H1 (cell line): ENCODE data around the gene SSUH2. TPM values are rescaled to one million over a fixed set of nuclear protein-coding genes. Genes with fewer than 3 reads are reported as not detected.

Experiments used
- CTCF ChIA-PET: fragments of 300-600 bp; sonication (Branson Sonifier 250); formaldehyde crosslinking; loops from one replicate; lab custom pipeline; 2021; ENCODE audit not compliant: partially characterized antibody; lab: Charles Lee
- POLR2A ChIA-PET: fragments of 300-600 bp; sonication (Branson Sonifier 250); formaldehyde crosslinking; loops from one replicate; lab custom pipeline; 2021; ENCODE audit warnings: inconsistent platforms; ENCODE audit not compliant: partially characterized antibody; lab: Charles Lee
- DNase-seq, 2 experiments: peaks; one replicate each; pipeline versions ENCODE4 v3.0.0 to v3.0.0-alpha.2; 2010 to 2022; ENCODE audit warnings: low spot score in 2 of 2, low read depth in 1 of 2, mixed read lengths in 1 of 2
- FAIRE-seq: peaks from 2 replicates; lab custom pipeline; 2011; peaks lifted over from hg19 to GRCh38; lab: Jason Lieb, UNC
- H2AFZ ChIP-seq: 2 replicates; pipeline ENCODE4 v1.8.1; 2012; ENCODE audit warnings: low read length, inconsistent platforms
- H2AK5ac ChIP-seq: 2 replicates; pipeline ENCODE4 v1.6.1; 2013; ENCODE audit warnings: low read depth, low read length
- H2BK120ac ChIP-seq: replicated peaks from 2 replicates; pipeline ENCODE3; 2013; ENCODE audit warnings: low read depth, low read length, inconsistent platforms
- H2BK12ac ChIP-seq: 2 replicates; pipeline ENCODE4 v1.6.1; 2013; ENCODE audit warnings: low read depth, low read length
- H2BK15ac ChIP-seq: 2 replicates; pipeline ENCODE4 v1.6.1; 2013; ENCODE audit warnings: low read length
- H2BK20ac ChIP-seq: 2 replicates; pipeline ENCODE4 v1.6.1; 2013; ENCODE audit warnings: low read length
- H2BK5ac ChIP-seq: 2 replicates; pipeline ENCODE4 v1.6.1; 2013; ENCODE audit warnings: low read depth, low read length
- H3K14ac ChIP-seq: 2 replicates; pipeline ENCODE4 v1.6.1; 2013; ENCODE audit warnings: inconsistent platforms; ENCODE audit not compliant: insufficient read length
- H3K18ac ChIP-seq: 2 replicates; pipeline ENCODE4 v1.6.1; 2013; ENCODE audit warnings: low read length; ENCODE audit errors: extremely low read depth
- H3K23ac ChIP-seq: 2 replicates; pipeline ENCODE4 v1.6.1; 2013; ENCODE audit warnings: inconsistent platforms; ENCODE audit not compliant: insufficient read length
- H3K23me2 ChIP-seq: 2 replicates; pipeline ENCODE4 v1.6.1; 2013; ENCODE audit warnings: low read depth, low read length
- H3K27ac ChIP-seq: 2 replicates; pipeline ENCODE4 v1.6.1; 2011; ENCODE audit warnings: low read depth, low read length, inconsistent platforms
- H3K27me3 ChIP-seq, 4 experiments: replicated peaks in 1 of 4; 1 replicate in 1 of 4; 2 replicates in 3 of 4; pipeline versions ENCODE4 v1.6.1 to v1.8.1; 2011 to 2013; ENCODE audit warnings: low read length in 3 of 4, mild to moderate bottlenecking in 3 of 4, inconsistent platforms in 2 of 4, mixed read lengths in 2 of 4, moderate library complexity in 1 of 4; ENCODE audit not compliant: control insufficient read depth in 3 of 4, insufficient read depth in 3 of 4; ENCODE audit errors: extremely low read depth in 1 of 4
- H3K36me3 ChIP-seq, 4 experiments: 2 replicates each; pipeline versions ENCODE4 v1.6.1 to v1.8.1; 2011 to 2013; ENCODE audit warnings: mild to moderate bottlenecking in 4 of 4, low read length in 3 of 4, moderate library complexity in 2 of 4, control low read depth in 1 of 4, inconsistent platforms in 1 of 4; ENCODE audit not compliant: insufficient read depth in 4 of 4, control insufficient read depth in 2 of 4
- H3K4ac ChIP-seq: replicated peaks from 2 replicates; pipeline ENCODE3; 2013; ENCODE audit warnings: low read length, low read depth, mixed read lengths, inconsistent platforms; ENCODE audit not compliant: insufficient read length
- H3K4me1 ChIP-seq, 4 experiments: replicated peaks in 1 of 4; 1 replicate in 1 of 4; 2 replicates in 3 of 4; pipeline versions ENCODE4 v1.6.1 to v1.8.1; 2011 to 2013; ENCODE audit warnings: low read length in 3 of 4, inconsistent platforms in 2 of 4, mixed read lengths in 1 of 4; ENCODE audit not compliant: insufficient read depth in 4 of 4, control insufficient read depth in 3 of 4
- H3K4me2 ChIP-seq, 2 experiments: 2 replicates each; pipeline versions ENCODE4 v1.6.1 to v1.8.1; 2011 to 2013; ENCODE audit warnings: low read depth in 2 of 2, low read length in 2 of 2, control low read depth in 1 of 2, inconsistent platforms in 1 of 2, mild to moderate bottlenecking in 1 of 2; ENCODE audit not compliant: insufficient read depth in 1 of 2
- H3K4me3 ChIP-seq, 4 experiments: fragments of 200-600, 300-600 bp in 1 of 4; sonication (generic), shearing (Covaris generic), sonication (Bioruptor Twin) in 1 of 4; 2 replicates each; pipeline versions ENCODE4 v1.5.1 to v1.8.1; 2011 to 2016; ENCODE audit warnings: low read length in 4 of 4, low read depth in 3 of 4, control low read depth in 2 of 4, inconsistent platforms in 2 of 4, mild to moderate bottlenecking in 2 of 4, mixed read lengths in 1 of 4, moderate library complexity in 1 of 4; ENCODE audit not compliant: insufficient read depth in 2 of 4; ENCODE audit errors: extremely low read depth in 1 of 4
- H3K56ac ChIP-seq: replicated peaks from 2 replicates; pipeline ENCODE3; 2013; ENCODE audit warnings: low read depth, mild to moderate bottlenecking, mixed read lengths, low read length, inconsistent platforms; ENCODE audit not compliant: insufficient read length
- H3K79me1 ChIP-seq: 2 replicates; pipeline ENCODE4 v1.6.1; 2013; ENCODE audit warnings: low read depth, low read length, control low read depth
- H3K79me2 ChIP-seq, 2 experiments: 2 replicates each; pipeline versions ENCODE4 v1.6.1 to v1.8.1; 2012 to 2013; ENCODE audit warnings: low read length in 2 of 2, mild to moderate bottlenecking in 2 of 2, inconsistent platforms in 1 of 2; ENCODE audit not compliant: insufficient read depth in 2 of 2, control insufficient read depth in 1 of 2
- H3K9ac ChIP-seq, 4 experiments: replicated peaks in 1 of 4; 1 replicate in 1 of 4; 2 replicates in 3 of 4; pipeline versions ENCODE4 v1.6.1 to v1.8.1; 2011 to 2013; ENCODE audit warnings: low read depth in 3 of 4, low read length in 3 of 4, control low read depth in 2 of 4, mild to moderate bottlenecking in 2 of 4, moderate library complexity in 2 of 4, inconsistent platforms in 1 of 4; ENCODE audit errors: extremely low read depth in 1 of 4
- H3K9me3 ChIP-seq, 2 experiments: 2 replicates each; pipeline versions ENCODE4 v1.6.1 to v1.8.1; 2012 to 2013; ENCODE audit warnings: mild to moderate bottlenecking in 2 of 2, moderate library complexity in 2 of 2, control low read depth in 1 of 2, inconsistent platforms in 1 of 2, low read depth in 1 of 2, low read length in 1 of 2, mixed read lengths in 1 of 2; ENCODE audit not compliant: insufficient read depth in 2 of 2
- H4K20me1 ChIP-seq, 2 experiments: replicated peaks in 1 of 2; 2 replicates each; pipeline versions ENCODE3 to v1.8.1; 2011 to 2013; ENCODE audit warnings: inconsistent platforms in 2 of 2, low read length in 2 of 2, mild to moderate bottlenecking in 1 of 2; ENCODE audit not compliant: insufficient read depth in 2 of 2, control insufficient read depth in 1 of 2
- H4K5ac ChIP-seq: 2 replicates; pipeline ENCODE4 v1.6.1; 2013; ENCODE audit warnings: low read length, low read depth, mixed read lengths, inconsistent platforms; ENCODE audit not compliant: insufficient read length
- H4K8ac ChIP-seq: 2 replicates; pipeline ENCODE4 v1.8.0; 2013; ENCODE audit warnings: mild to moderate bottlenecking, moderate library complexity, low read length, inconsistent platforms; ENCODE audit not compliant: insufficient read depth; ENCODE audit errors: extremely low read depth
- H4K91ac ChIP-seq: replicated peaks from 2 replicates; pipeline ENCODE3; 2013; ENCODE audit warnings: low read length, mixed read lengths, inconsistent platforms; ENCODE audit not compliant: insufficient read length
- ATF2 ChIP-seq: IDR thresholded peaks from 2 replicates; pipeline ENCODE4 v1.6.1; 2012; ENCODE audit warnings: low read length, inconsistent platforms
- CBX8 ChIP-seq: fragments of 300-800, 300-1000 bp; sonication (generic); IDR thresholded peaks from 2 replicates; pipeline ENCODE4 v1.7.1; 2016; ENCODE audit warnings: low read depth, low read length, borderline replicate concordance
- CHD1 ChIP-seq: IDR thresholded peaks from 2 replicates; pipeline ENCODE4 v1.6.1; 2012; ENCODE audit warnings: low read depth, low read length, improper control_type of control experiment
- CTBP2 ChIP-seq: IDR thresholded peaks from 2 replicates; pipeline ENCODE4 v1.7.0; 2011; ENCODE audit warnings: borderline replicate concordance, mild to moderate bottlenecking, moderate library complexity, mixed read lengths, low read length; ENCODE audit not compliant: insufficient read depth, insufficient read length
- EGR1 ChIP-seq: IDR thresholded peaks from 2 replicates; pipeline ENCODE4 v1.6.1; 2011; ENCODE audit warnings: low read depth, low read length, borderline replicate concordance
- HDAC2 ChIP-seq, 2 experiments: fragments of 300-600 bp in 1 of 2; sonication (generic) in 1 of 2; IDR thresholded peaks; 2 replicates each; pipeline ENCODE4 v1.6.1; 2011 to 2012; ENCODE audit warnings: low read depth in 2 of 2, low read length in 2 of 2, mild to moderate bottlenecking in 2 of 2, moderate library complexity in 2 of 2, borderline replicate concordance in 1 of 2, inconsistent platforms in 1 of 2
- KDM1A ChIP-seq: fragments of 200-600, 300-600 bp; sonication (generic); IDR thresholded peaks from 2 replicates; pipeline ENCODE4 v1.7.1; 2016; ENCODE audit warnings: mild to moderate bottlenecking, low read length, borderline replicate concordance
- RBBP5 ChIP-seq: IDR thresholded peaks from 2 replicates; pipeline ENCODE4 v1.7.1; 2012; ENCODE audit warnings: low read depth, mild to moderate bottlenecking, inconsistent platforms, low read length, moderate library complexity, borderline replicate concordance
- SIRT6 ChIP-seq: IDR thresholded peaks from one replicate; pipeline ENCODE4 v1.7.1; 2012; ENCODE audit warnings: low read length, inconsistent platforms
- TCF12 ChIP-seq: IDR thresholded peaks from 2 replicates; pipeline ENCODE4 v1.6.1; 2011; ENCODE audit warnings: low read depth, mild to moderate bottlenecking, low read length
- WGBS, 2 experiments: shearing (Covaris generic) in 1 of 2; methylation state at CpG; one replicate each; pipeline versions ENCODE4 v1.1.6 to v1.1.7; 2013 to 2015; ENCODE audit warnings: low lambda C conversion rate in 2 of 2, mixed read lengths in 2 of 2, inconsistent platforms in 1 of 2, low coverage in 1 of 2, missing lambda C conversion rate in 1 of 2; ENCODE audit not compliant: insufficient replicate concordance in 2 of 2, insufficient coverage in 1 of 2, insufficient read length in 1 of 2; ENCODE audit errors: extremely low coverage in 1 of 2, missing lambda C conversion rate in 1 of 2; 5-methylcytosine and 5-hydroxymethylcytosine counted together
- polyA plus RNA-seq, 7 experiments: library from polyadenylated mRNA; depleted of rRNA in 3 of 7; stranded (reverse) in 5 of 7; unstranded in 2 of 7; fragments of >200 nt in 5 of 7; fragments of 200-250 nt in 2 of 7; gene quantifications; 1 replicate in 5 of 7; 2 replicates in 1 of 7; 4 replicates in 1 of 7; pipeline versions ENCODE4 v1.2.1 to v1.2.3, GENCODE V29; 2011 to 2013; ENCODE audit warnings: missing spikeins in 2 of 7, mixed read lengths in 2 of 7
- total RNA-seq: library from RNA; stranded (reverse); fragmentation: NEBNext Ultra II Directional; extraction: Animal tissue kit (Norgen Biotek cat#: 25700); gene quantifications from 2 replicates; pipeline ENCODE4 v1.2.1, GENCODE V29; 2021

SSUH2 gene
- total and polyA plus RNA-seq, 2 of the 8 experiments (the other 6 are each of a cell fraction or from before 2014, with no cell fraction given): 0.62 to 0.69 TPM

GRCh38 chr3:8658306-8659212, 14.0 kb upstream of the SSUH2 start:
- no peak for FAIRE-seq
- peaks cover 0 to 3% (median 0%) of the 10 kb centered on the region in 4 experiments; a peak in 2 of 7 replicates for H3K27me3 ChIP-seq
- no peak overlapping the region for H3K27ac ChIP-seq
- TF ChIP-seq HDAC2 (IDR thresholded peaks at IDR 0.05; ENCODE audit: borderline replicate concordance in 1 of 2, low read depth in 2 of 2, low read length in 2 of 2): no peak
- TF ChIP-seq CBX8: no peak
- no peak for TF ChIP-seq CTBP2
- TF ChIP-seq KDM1A: no peak
- TF ChIP-seq CHD1: no peak
- TF ChIP-seq ATF2: no peak
- TF ChIP-seq RBBP5: no peak
- no peak for TF ChIP-seq TCF12
- TF ChIP-seq EGR1: no peak
- TF ChIP-seq SIRT6: no peak

More at GRCh38 chr3:8658306-8659212, 14.0 kb upstream of the SSUH2 start:
- no peak overlapping the region for H4K91ac ChIP-seq
- no peak overlapping the region for H2BK15ac ChIP-seq
- H2AK5ac ChIP-seq: no peak overlapping the region
- H3K4me3 ChIP-seq: no peak overlapping the region
- no peaks in the 10 kb centered on the region for H3K79me1 ChIP-seq
- H2BK12ac ChIP-seq: no peak overlapping the region
- H2BK120ac ChIP-seq: no peak overlapping the region
- H3K9ac ChIP-seq: no peak overlapping the region
- no peaks in the 10 kb centered on the region for H3K23me2 ChIP-seq
- no peak overlapping the region for H2AFZ ChIP-seq
- no peak overlapping the region for H3K4ac ChIP-seq
- H3K79me2 ChIP-seq: no peaks in the 10 kb centered on the region
- no peak for DNase-seq
- no peak overlapping the region for H3K56ac ChIP-seq
- no peak overlapping the region for H2BK20ac ChIP-seq
- H4K20me1 ChIP-seq: no peaks in the 10 kb centered on the region
- H4K5ac ChIP-seq: no peak overlapping the region
- H3K18ac ChIP-seq: no peak overlapping the region
- H3K4me1 ChIP-seq: peaks cover 0 to 6% (median 1%) of the 10 kb centered on the region in 4 experiments; a peak in 2 of 7 replicates
- H3K23ac ChIP-seq: no peak overlapping the region
- no peaks in the 10 kb centered on the region for H3K36me3 ChIP-seq
- H3K14ac ChIP-seq: no peak overlapping the region
- POLR2A ChIA-PET: no interaction called here
- CTCF ChIA-PET: no interaction called here
- no peak overlapping the region for H3K4me2 ChIP-seq
- H4K8ac ChIP-seq: no peak overlapping the region
- no peaks in the 10 kb centered on the region for H3K9me3 ChIP-seq
- H2BK5ac ChIP-seq: no peak overlapping the region
- WGBS, 2 experiments: 87% methylated on average over 12 of the region's 12 CpGs; no CpG with 5 or more reads in 1 of the 2 experiments
